Stimulated activated CD4-positive, alpha-beta T cell treated with anti-CD3 and anti-CD28 coated beads, Interleukin-15, amount 100 ng/mL, for 1 hour (primary cell): Measurements from ENCODE around the gene ACSL4.
"Not testable (repeated sequence)": the region's sequence is repeated elsewhere in the genome, so short reads cannot be mapped to it uniquely, and the experiment has no call there.

Experiments
- DNase-seq, 2 donors: peaks; one replicate each; pipeline ENCODE4 v3.0.0-alpha.2; 2020; ENCODE audit warnings: low read depth in 1 of 2, low spot score in 1 of 2

The ACSL4 gene

GRCh38 chrX:109732807-109733612 lies at the start of gene ACSL4:
ACSL4 (minus strand) TSS chrX:109733257; CDS start chrX:109683363, 49,894 bp downstream.
- DNase-seq: peak; percentile 70 to 82

- no peak for DNase-seq
Observed at GRCh38 chrX:109777749-109778148, 44.7 kb upstream of the ACSL4 start.

DNA sequence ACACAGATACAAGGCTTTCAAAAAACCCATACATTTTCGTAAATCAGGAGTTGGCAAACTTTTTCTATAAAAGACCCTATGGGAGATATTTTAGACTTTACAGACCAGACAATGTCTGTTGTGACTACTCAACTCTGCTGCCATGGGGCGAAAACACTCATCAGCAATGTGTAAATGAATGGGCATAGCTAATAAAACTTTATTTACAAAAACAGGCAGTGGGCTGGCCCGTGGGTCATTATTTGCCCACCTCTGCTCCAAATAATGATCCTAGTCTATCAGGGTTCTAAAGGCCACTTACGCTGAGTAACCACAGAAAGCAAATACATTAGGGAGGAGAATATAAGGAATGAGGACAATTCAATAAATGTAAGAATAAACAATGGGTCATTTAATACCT lies 43.9 kb upstream of the ACSL4 start:
- no peak for DNase-seq

DNA sequence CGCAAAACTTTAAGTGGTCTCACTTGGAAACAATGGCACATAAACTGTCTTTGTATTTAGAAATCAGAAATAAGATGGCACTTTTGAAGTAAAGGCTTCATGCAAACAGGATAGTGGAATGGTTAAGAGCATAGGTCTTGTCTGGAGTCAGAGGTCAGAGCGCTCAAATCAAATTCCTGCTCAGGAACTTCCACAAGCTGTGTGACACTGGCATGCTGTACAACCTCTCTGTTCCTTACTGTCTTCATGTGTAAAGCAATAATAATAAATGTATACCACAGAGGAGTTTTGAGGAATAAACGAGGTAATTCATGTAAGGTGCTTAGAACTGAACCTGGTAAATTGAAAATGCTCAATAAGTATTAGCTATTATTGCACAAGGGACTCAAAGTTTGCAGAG lies 43.4 kb upstream of the ACSL4 start:
- DNase-seq: no peak

GRCh38 chrX:109775386-109775785 lies 42.3 kb upstream of the ACSL4 start:
- DNase-seq: no peak

DNA sequence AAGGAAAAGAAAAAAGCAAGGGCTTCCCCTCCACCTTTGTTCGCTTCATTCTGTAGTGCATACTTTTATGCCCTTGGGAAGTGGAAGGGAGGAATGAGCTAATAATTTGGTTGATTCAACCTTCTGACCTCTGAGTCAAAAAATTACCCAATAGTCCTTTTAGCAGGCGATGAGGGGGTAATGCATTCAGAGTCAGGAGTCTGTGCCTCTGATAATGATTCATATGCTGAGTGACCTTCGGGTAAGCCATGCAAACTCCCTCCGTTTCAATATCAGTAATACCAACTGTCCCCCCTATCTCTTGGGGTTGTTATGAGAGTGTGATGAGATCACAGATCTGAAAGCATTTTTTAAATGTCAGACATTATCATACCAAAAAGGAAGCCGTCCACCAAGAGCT lies 41.6 kb upstream of the ACSL4 start:
- no peak for DNase-seq

GRCh38 chrX:109774136-109774535 lies 41.1 kb upstream of the ACSL4 start:
- DNase-seq: no peak

DNA sequence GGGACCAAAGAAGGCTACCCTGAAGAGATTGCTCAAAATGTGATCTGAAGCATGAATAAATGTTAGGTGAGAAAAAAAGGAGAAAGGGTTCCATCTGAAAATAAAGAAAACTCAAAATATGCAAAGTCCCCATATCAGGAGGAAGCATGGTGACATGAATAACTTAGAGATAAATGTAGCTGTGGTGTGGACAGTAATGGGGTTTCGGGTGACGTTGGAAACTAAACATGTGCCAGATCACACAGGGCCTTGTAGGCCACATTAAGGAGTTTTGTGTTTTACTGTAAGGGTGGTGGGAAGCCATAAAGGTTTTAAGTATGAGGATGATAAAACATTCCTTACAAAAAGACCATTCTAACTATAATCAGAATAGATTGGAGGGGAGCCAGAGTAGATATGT lies 40.3 kb upstream of the ACSL4 start:
- no peak for DNase-seq

- no peak for DNase-seq
Observed at GRCh38 chrX:109770780-109771179, 37.7 kb upstream of the ACSL4 start.

- no peak for DNase-seq
Observed at GRCh38 chrX:109760922-109761250, 27.8 kb upstream of the ACSL4 start.

GRCh38 chrX:109760209-109760921 lies 27.3 kb upstream of the ACSL4 start:
- DNase-seq: no peak

DNA sequence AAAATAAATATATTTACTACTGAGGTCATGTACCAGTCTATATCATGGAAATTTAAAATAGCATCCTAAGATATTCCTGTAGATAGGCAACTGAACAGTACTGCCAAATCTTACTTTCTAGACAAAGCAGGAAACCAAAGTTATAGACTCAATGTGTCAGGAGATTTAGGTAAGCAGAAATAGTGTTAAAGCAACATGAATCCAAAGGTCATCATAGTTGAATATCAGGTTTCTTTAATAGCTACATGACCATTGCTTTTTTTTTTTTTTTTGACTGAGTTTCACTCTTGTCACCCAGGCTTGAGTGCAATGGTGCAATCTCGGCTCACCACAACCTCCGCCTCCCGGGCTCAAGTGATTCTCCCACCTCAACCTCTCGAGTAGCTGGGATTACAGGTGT lies 20.2 kb upstream of the ACSL4 start:
- DNase-seq: no peak

DNA sequence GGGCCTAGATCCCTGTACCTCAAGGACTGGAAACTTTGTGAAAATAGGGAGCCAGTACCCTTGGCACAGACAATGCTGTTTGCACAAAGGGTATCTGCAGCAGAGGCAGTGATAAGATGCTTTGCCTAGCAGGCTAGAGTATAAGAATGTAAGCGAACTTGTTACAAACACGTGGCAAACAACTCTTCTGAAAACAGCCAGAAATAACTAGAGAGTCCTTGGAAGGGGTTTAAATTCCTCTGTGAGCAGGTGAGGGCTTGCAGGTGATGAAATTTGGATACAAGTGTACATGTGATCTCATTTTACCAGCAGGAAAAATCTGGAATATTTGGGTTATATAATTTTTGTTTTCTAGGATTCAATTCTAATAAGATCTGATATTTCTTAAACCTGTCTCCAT lies 18.6 kb upstream of the ACSL4 start:
- no peak for DNase-seq

- DNase-seq: no peak
Observed at GRCh38 chrX:109749207-109749606, 16.1 kb upstream of the ACSL4 start.

DNA sequence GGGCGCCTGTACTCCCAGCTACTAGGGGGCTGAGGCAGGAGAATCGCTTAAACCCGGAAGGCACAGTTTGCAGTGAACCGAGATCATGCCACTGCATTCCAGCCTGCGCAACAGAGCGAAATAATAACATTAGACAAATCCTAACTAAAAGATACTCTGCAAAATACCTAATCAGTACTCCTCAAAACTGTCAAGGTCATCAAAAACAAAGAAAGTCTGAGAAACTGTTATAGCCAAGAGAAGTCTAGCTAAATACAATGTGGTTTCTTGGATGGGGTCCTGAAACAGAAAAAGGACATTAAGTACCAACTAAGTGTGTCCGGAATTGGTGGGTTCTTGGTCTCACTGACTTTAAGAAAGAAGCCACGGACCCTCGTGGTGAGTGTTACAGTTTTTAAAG lies 14.6 kb upstream of the ACSL4 start:
- DNase-seq: no peak

- no peak for DNase-seq
Observed at GRCh38 chrX:109742722-109743121, 9.7 kb upstream of the ACSL4 start.

GRCh38 chrX:109740896-109741295 lies 7.8 kb upstream of the ACSL4 start:
- not testable (repeated sequence) for DNase-seq

DNA sequence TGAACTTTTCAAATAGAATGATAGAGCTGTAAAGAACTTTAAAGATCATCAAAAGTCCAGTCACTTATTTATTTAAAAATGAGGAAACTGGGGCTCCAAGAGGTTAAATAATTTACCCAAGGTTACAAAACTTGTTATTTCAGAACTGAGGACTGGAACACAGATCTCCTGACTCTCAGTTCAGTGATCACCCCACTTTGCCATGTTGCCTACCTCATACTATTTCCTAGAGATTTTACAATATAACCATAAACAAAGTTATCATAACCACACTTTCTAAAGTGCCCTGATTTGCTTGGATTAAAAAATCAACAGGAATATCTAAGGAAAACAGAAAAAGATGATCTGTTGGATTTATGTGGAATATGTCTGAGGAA lies 7.4 kb upstream of the ACSL4 start:
- no peak for DNase-seq

- DNase-seq: no peak
Observed at GRCh38 chrX:109739625-109740432, 6.8 kb upstream of the ACSL4 start.

DNA sequence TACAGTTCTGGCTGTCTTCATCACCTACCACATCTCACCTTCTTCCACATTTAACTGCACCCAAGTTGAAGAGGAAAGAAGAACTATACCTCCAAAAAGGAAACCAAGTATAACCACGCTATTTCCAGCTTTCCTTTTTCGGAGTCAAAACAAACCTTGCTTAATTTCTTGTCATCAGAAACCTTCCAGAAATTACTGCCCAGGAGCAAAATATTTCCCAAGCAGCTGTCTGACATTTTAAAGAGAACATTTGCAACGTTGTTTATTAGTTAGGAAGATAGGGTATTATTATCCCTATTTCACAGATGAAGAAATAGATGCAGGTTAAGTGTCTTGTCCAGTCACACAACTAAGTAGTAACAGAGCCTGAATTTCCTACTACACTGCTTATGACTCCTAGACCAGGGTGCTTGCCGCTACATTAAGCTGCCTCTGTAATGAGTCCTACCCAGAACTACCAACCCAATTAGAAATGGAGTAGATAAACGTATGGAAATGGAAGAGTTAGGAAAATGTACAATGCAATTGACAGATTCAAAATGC lies 2.2 kb upstream of the ACSL4 start:
- DNase-seq: no peak

DNA sequence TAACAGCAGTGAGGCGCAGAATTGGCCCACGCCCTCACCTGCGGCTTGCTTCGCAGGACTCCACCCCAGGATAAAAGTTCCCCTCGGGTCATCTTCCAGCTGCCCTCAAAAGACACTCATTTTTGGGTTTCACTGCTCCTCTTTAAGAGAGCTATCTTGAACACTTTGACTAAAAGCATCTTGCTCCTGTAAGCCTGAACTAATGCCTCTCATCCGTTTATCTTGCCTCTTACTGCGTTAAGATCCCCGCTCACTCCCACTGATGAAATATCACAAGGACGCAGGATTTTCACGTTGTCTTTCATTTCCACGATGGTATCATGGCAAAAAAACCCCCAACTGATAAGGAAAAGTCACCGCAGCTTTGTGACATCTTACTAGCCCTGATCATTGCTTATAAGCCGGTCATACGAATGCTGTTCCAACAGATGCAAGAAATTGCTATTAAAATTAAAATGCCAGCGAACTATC lies 591 bp upstream of the ACSL4 start:
- no peak for DNase-seq
